ENCODE data around the gene FADS3.

- TF ChIP-seq SMC3 (IDR thresholded peaks at IDR 0.05; ENCODE audit: low read depth, low read length) (no peak), POLR2A (IDR thresholded peaks at IDR 0.05; ENCODE audit: low read depth, low read length) (no peak), CTCF (conservative IDR thresholded peaks at IDR 0.05; ENCODE audit: low read depth, low read length) (no peak), MAZ (IDR thresholded peaks at IDR 0.05; ENCODE audit: borderline replicate concordance, low read depth, low read length) (no peak), CHD1 (IDR thresholded peaks at IDR 0.05; ENCODE audit: low read depth, low read length) (no peak), MAFK (IDR thresholded peaks at IDR 0.05; ENCODE audit: low read depth, low read length) (no peak), USF2 (IDR thresholded peaks at IDR 0.05; ENCODE audit: low read depth, low read length) (no peak), RCOR1 (IDR thresholded peaks at IDR 0.05; ENCODE audit: insufficient replicate concordance, low read length) (no peak), ELK1 (IDR thresholded peaks at IDR 0.05; ENCODE audit: borderline replicate concordance, low read depth, low read length) (no peak), RFX5 (IDR thresholded peaks at IDR 0.05; ENCODE audit: low read depth, low read length) (no peak)
These were observed 25.5 kb upstream of the FADS3 start for GRCh38 chr11:61916737-61917333.
